DOHH2 (cell line): Measurements from ENCODE around the gene TTC27.

Source experiments
- H3F3A ChIP-seq: fragments of 200-600 bp; sonication (generic), shearing (Covaris generic); 2 replicates; pipeline ENCODE4 v1.6.0; 2016; ENCODE audit warnings: antibody characterized with exemption, mild to moderate bottlenecking; ENCODE audit not compliant: control insufficient read depth, insufficient read depth
- H3K27ac ChIP-seq: fragments of 200-600 bp; sonication (generic); 2 replicates; pipeline ENCODE4 v1.5.1; 2014; ENCODE audit warnings: low read depth, mild to moderate bottlenecking, low read length, moderate library complexity
- H3K27me3 ChIP-seq: fragments of 200-600 bp; sonication (generic); 2 replicates; pipeline ENCODE4 v1.6.1; 2014; ENCODE audit warnings: mild to moderate bottlenecking, low read length, mixed read lengths; ENCODE audit not compliant: control insufficient read depth
- H3K36me3 ChIP-seq: fragments of 200-600 bp; sonication (generic); 2 replicates; pipeline ENCODE4 v1.6.1; 2014; ENCODE audit warnings: mild to moderate bottlenecking, low read length, moderate library complexity, mixed read lengths; ENCODE audit not compliant: control insufficient read depth
- H3K4me1 ChIP-seq: fragments of 200-600 bp; sonication (generic); 2 replicates; pipeline ENCODE4 v1.6.1; 2014; ENCODE audit warnings: mild to moderate bottlenecking, low read length, mixed read lengths; ENCODE audit not compliant: control insufficient read depth
- H3K4me2 ChIP-seq: fragments of 200-600 bp; sonication (generic); 2 replicates; pipeline ENCODE4 v1.6.0; 2014; ENCODE audit warnings: mild to moderate bottlenecking, low read length, moderate library complexity
- H3K4me3 ChIP-seq: fragments of 200-600 bp; sonication (generic); 2 replicates; pipeline ENCODE4 v1.5.1; 2014; ENCODE audit warnings: mild to moderate bottlenecking, low read length, mixed read lengths
- H3K79me2 ChIP-seq: fragments of 200-600 bp; sonication (generic); 2 replicates; pipeline ENCODE4 v1.6.1; 2014; ENCODE audit warnings: mild to moderate bottlenecking, low read length, mixed read lengths; ENCODE audit not compliant: control insufficient read depth
- H3K9me2 ChIP-seq: fragments of 200-600 bp; sonication (generic); replicated peaks from 2 replicates; pipeline ENCODE4 v1.6.1; 2014; ENCODE audit warnings: mild to moderate bottlenecking, low read length, mixed read lengths; ENCODE audit not compliant: control insufficient read depth
- H3K9me3 ChIP-seq: fragments of 200-600 bp; sonication (generic); 2 replicates; pipeline ENCODE4 v1.6.1; 2014; ENCODE audit warnings: antibody characterized with exemption, low read length, mixed read lengths; ENCODE audit not compliant: control insufficient read depth, insufficient read depth
- H4K20me1 ChIP-seq: fragments of 200-600 bp; sonication (generic); 2 replicates; pipeline ENCODE4 v1.6.0; 2014; ENCODE audit warnings: low read depth, mild to moderate bottlenecking, antibody characterized with exemption, low read length, moderate library complexity; ENCODE audit not compliant: control insufficient read depth, insufficient read depth
- EZH2phosphoT487 ChIP-seq: fragments of 200-600 bp; sonication (generic); IDR thresholded peaks from 2 replicates; pipeline ENCODE4 v1.6.1; 2017; ENCODE audit warnings: borderline replicate concordance, mild to moderate bottlenecking, antibody characterized with exemption, low read length, moderate library complexity, mixed read lengths
- TF ChIP-seq, protein P1 (sequence below): fragments of 200-600 bp; sonication (generic); IDR thresholded peaks from one replicate; pipeline ENCODE4 v1.5.1; 2014; ENCODE audit warnings: antibody characterized with exemption, mild to moderate bottlenecking, low read depth, low read length; ENCODE audit not compliant: poor library complexity, severe bottlenecking

The TTC27 gene

DNA sequence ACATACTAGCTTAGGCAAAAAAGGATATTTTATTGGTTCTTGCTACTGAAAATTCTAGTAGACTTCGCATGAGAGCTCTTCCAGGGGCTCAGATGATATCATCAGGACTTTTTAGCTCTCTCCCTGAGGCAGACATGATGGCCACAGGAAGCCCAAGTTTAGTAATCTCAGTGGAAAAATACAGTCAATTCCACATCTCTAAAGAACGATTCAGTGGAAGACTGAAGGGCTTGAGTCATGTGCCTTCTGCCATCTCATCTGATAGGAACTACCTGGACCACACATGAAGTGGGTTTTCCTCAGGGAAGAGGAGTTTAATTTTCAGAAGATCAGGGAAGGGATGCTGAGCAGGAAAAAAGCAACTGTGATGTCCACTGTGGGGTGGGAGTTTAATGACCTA is 117.3 kb downstream of the TTC27 start:
- Histone ChIP-seq H3K27ac (no peak overlapping the region), H3K4me2 (no peak overlapping the region)
- no peak for TF ChIP-seq EZH2phosphoT487
- TF ChIP-seq, protein P1, sequence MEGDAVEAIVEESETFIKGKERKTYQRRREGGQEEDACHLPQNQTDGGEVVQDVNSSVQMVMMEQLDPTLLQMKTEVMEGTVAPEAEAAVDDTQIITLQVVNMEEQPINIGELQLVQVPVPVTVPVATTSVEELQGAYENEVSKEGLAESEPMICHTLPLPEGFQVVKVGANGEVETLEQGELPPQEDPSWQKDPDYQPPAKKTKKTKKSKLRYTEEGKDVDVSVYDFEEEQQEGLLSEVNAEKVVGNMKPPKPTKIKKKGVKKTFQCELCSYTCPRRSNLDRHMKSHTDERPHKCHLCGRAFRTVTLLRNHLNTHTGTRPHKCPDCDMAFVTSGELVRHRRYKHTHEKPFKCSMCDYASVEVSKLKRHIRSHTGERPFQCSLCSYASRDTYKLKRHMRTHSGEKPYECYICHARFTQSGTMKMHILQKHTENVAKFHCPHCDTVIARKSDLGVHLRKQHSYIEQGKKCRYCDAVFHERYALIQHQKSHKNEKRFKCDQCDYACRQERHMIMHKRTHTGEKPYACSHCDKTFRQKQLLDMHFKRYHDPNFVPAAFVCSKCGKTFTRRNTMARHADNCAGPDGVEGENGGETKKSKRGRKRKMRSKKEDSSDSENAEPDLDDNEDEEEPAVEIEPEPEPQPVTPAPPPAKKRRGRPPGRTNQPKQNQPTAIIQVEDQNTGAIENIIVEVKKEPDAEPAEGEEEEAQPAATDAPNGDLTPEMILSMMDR = no peak

GRCh38 chr2:32745675-32746074 is 117.8 kb downstream of the TTC27 start:
- Histone ChIP-seq H3K4me2 (no peak overlapping the region), H3K36me3 (peaks cover 8% of the 10 kb centered on the region; the same call in 1 of the 2 replicates), H3K27ac (no peak overlapping the region), H3K27me3 (no peaks in the 10 kb centered on the region), H3K79me2 (no peaks in the 10 kb centered on the region), H3F3A (no peaks in the 10 kb centered on the region), H3K9me2 (no peaks in the 10 kb centered on the region), H3K4me3 (no peak overlapping the region), H4K20me1 (no peaks in the 10 kb centered on the region), H3K9me3 (no peaks in the 10 kb centered on the region), H3K4me1 (no peaks in the 10 kb centered on the region)
- TF ChIP-seq, protein P1 = no peak
- no peak for TF ChIP-seq EZH2phosphoT487

More for the DNA sequence above, 117.3 kb downstream of the TTC27 start:
- H3F3A ChIP-seq = no peaks in the 10 kb centered on the region
- H3K9me3 ChIP-seq = no peaks in the 10 kb centered on the region
- H3K4me3 ChIP-seq = no peak overlapping the region
- peaks cover 8% of the 10 kb centered on the region; the same call in 1 of the 2 replicates for H3K36me3 ChIP-seq
- H3K9me2 ChIP-seq = no peaks in the 10 kb centered on the region
- H3K4me1 ChIP-seq = no peaks in the 10 kb centered on the region
- H4K20me1 ChIP-seq = no peaks in the 10 kb centered on the region
- H3K27me3 ChIP-seq = no peaks in the 10 kb centered on the region
- H3K79me2 ChIP-seq = no peaks in the 10 kb centered on the region

GRCh38 chr2:32746669-32747068 is 118.8 kb downstream of the TTC27 start:
- H3K9me2 ChIP-seq = no peaks in the 10 kb centered on the region
- no peak overlapping the region for H3K4me2 ChIP-seq
- no peaks in the 10 kb centered on the region for H3K27me3 ChIP-seq
- no peaks in the 10 kb centered on the region for H3K4me1 ChIP-seq
- TF ChIP-seq EZH2phosphoT487 = no peak
- TF ChIP-seq, protein P1 = no peak
- H3K36me3 ChIP-seq = peaks cover 4% of the 10 kb centered on the region; the same call in 1 of the 2 replicates
- H3K9me3 ChIP-seq = no peaks in the 10 kb centered on the region
- H4K20me1 ChIP-seq = no peaks in the 10 kb centered on the region
- H3F3A ChIP-seq = no peaks in the 10 kb centered on the region
- H3K4me3 ChIP-seq = no peak overlapping the region
- no peaks in the 10 kb centered on the region for H3K79me2 ChIP-seq
- no peak overlapping the region for H3K27ac ChIP-seq
